H1 (cell line): Measurements from ENCODE around the gene STARD8. TPM values are rescaled to one million over a fixed set of nuclear protein-coding genes. Genes with fewer than 3 reads are reported as not detected.

ENCODE experiments used
- BACH1 ChIP-seq: IDR thresholded peaks from 2 replicates; pipeline ENCODE4 v1.6.1; 2012; ENCODE audit warnings: low read length, improper control_type of control experiment
- CEBPB ChIP-seq: IDR thresholded peaks from 2 replicates; pipeline ENCODE4 v1.6.1; 2012; ENCODE audit warnings: low read depth, low read length
- SIX5 ChIP-seq: IDR thresholded peaks from 2 replicates; pipeline ENCODE4 v1.6.1; 2011; ENCODE audit warnings: mild to moderate bottlenecking, low read depth, low read length
- polyA plus RNA-seq, 7 experiments: library from polyadenylated mRNA; depleted of rRNA in 3 of 7; stranded (reverse) in 5 of 7; unstranded in 2 of 7; fragments of >200 nt in 5 of 7; fragments of 200-250 nt in 2 of 7; gene quantifications; 1 replicate in 5 of 7; 2 replicates in 1 of 7; 4 replicates in 1 of 7; pipeline versions ENCODE4 v1.2.1 to v1.2.3, GENCODE V29; 2011 to 2013; ENCODE audit warnings: missing spikeins in 2 of 7, mixed read lengths in 2 of 7
- total RNA-seq: library from RNA; stranded (reverse); fragmentation: NEBNext Ultra II Directional; extraction: Animal tissue kit (Norgen Biotek cat#: 25700); gene quantifications from 2 replicates; pipeline ENCODE4 v1.2.1, GENCODE V29; 2021
- TF ChIP-seq, protein P1 (sequence below): fragments of 300-600 bp; sonication (generic); IDR thresholded peaks from 2 replicates; pipeline ENCODE4 v1.7.1; 2012; ENCODE audit warnings: low read length, moderate library complexity, mild to moderate bottlenecking, inconsistent platforms; ENCODE audit not compliant: insufficient replicate concordance
- TF ChIP-seq, protein P2 (sequence below), 3 experiments: IDR thresholded peaks; 1 replicate in 2 of 3; 2 replicates in 1 of 3; pipeline versions ENCODE4 v1.5.1 to v1.6.1; 2011; ENCODE audit warnings: low read length in 3 of 3, mild to moderate bottlenecking in 3 of 3, inconsistent platforms in 2 of 3, low read depth in 1 of 3, moderate library complexity in 1 of 3; ENCODE audit not compliant: insufficient read depth in 1 of 3; ENCODE audit errors: control extremely low read depth in 1 of 3
- TF ChIP-seq, protein P3 (sequence below): IDR thresholded peaks from 2 replicates; pipeline ENCODE4 v1.6.1; 2012; ENCODE audit warnings: inconsistent platforms

STARD8 gene
- total and polyA plus RNA-seq, 2 of the 8 experiments (the other 6 are each of a cell fraction or from before 2014, with no cell fraction given): 1.8 to 3.8 TPM

DNA sequence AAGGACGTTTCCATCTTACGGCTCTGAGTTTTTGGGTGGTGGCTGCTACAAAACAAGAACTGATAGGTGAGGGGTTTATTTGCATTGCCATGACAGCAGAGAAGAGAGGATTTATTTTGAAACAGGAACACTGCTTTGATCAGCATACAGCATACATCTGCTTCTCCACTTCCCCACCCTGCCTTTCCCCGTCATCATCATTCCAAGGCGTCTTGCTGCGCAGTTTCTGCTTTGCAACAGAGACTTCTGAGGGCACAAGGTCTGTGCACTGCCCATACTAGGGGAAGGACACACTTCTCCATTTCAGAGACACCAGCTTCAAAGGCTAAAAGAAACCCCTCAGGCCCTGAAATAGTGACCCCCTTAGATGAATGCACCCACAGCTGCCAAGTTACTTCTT, 19.1 kb downstream of the STARD8 start (continued):
- TF ChIP-seq, protein P1, sequence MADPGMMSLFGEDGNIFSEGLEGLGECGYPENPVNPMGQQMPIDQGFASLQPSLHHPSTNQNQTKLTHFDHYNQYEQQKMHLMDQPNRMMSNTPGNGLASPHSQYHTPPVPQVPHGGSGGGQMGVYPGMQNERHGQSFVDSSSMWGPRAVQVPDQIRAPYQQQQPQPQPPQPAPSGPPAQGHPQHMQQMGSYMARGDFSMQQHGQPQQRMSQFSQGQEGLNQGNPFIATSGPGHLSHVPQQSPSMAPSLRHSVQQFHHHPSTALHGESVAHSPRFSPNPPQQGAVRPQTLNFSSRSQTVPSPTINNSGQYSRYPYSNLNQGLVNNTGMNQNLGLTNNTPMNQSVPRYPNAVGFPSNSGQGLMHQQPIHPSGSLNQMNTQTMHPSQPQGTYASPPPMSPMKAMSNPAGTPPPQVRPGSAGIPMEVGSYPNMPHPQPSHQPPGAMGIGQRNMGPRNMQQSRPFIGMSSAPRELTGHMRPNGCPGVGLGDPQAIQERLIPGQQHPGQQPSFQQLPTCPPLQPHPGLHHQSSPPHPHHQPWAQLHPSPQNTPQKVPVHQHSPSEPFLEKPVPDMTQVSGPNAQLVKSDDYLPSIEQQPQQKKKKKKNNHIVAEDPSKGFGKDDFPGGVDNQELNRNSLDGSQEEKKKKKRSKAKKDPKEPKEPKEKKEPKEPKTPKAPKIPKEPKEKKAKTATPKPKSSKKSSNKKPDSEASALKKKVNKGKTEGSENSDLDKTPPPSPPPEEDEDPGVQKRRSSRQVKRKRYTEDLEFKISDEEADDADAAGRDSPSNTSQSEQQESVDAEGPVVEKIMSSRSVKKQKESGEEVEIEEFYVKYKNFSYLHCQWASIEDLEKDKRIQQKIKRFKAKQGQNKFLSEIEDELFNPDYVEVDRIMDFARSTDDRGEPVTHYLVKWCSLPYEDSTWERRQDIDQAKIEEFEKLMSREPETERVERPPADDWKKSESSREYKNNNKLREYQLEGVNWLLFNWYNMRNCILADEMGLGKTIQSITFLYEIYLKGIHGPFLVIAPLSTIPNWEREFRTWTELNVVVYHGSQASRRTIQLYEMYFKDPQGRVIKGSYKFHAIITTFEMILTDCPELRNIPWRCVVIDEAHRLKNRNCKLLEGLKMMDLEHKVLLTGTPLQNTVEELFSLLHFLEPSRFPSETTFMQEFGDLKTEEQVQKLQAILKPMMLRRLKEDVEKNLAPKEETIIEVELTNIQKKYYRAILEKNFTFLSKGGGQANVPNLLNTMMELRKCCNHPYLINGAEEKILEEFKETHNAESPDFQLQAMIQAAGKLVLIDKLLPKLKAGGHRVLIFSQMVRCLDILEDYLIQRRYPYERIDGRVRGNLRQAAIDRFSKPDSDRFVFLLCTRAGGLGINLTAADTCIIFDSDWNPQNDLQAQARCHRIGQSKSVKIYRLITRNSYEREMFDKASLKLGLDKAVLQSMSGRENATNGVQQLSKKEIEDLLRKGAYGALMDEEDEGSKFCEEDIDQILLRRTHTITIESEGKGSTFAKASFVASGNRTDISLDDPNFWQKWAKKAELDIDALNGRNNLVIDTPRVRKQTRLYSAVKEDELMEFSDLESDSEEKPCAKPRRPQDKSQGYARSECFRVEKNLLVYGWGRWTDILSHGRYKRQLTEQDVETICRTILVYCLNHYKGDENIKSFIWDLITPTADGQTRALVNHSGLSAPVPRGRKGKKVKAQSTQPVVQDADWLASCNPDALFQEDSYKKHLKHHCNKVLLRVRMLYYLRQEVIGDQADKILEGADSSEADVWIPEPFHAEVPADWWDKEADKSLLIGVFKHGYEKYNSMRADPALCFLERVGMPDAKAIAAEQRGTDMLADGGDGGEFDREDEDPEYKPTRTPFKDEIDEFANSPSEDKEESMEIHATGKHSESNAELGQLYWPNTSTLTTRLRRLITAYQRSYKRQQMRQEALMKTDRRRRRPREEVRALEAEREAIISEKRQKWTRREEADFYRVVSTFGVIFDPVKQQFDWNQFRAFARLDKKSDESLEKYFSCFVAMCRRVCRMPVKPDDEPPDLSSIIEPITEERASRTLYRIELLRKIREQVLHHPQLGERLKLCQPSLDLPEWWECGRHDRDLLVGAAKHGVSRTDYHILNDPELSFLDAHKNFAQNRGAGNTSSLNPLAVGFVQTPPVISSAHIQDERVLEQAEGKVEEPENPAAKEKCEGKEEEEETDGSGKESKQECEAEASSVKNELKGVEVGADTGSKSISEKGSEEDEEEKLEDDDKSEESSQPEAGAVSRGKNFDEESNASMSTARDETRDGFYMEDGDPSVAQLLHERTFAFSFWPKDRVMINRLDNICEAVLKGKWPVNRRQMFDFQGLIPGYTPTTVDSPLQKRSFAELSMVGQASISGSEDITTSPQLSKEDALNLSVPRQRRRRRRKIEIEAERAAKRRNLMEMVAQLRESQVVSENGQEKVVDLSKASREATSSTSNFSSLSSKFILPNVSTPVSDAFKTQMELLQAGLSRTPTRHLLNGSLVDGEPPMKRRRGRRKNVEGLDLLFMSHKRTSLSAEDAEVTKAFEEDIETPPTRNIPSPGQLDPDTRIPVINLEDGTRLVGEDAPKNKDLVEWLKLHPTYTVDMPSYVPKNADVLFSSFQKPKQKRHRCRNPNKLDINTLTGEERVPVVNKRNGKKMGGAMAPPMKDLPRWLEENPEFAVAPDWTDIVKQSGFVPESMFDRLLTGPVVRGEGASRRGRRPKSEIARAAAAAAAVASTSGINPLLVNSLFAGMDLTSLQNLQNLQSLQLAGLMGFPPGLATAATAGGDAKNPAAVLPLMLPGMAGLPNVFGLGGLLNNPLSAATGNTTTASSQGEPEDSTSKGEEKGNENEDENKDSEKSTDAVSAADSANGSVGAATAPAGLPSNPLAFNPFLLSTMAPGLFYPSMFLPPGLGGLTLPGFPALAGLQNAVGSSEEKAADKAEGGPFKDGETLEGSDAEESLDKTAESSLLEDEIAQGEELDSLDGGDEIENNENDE: no peak
- TF ChIP-seq BACH1 (no peak), CEBPB (no peak), SIX5 (no peak)
- TF ChIP-seq, protein P2, sequence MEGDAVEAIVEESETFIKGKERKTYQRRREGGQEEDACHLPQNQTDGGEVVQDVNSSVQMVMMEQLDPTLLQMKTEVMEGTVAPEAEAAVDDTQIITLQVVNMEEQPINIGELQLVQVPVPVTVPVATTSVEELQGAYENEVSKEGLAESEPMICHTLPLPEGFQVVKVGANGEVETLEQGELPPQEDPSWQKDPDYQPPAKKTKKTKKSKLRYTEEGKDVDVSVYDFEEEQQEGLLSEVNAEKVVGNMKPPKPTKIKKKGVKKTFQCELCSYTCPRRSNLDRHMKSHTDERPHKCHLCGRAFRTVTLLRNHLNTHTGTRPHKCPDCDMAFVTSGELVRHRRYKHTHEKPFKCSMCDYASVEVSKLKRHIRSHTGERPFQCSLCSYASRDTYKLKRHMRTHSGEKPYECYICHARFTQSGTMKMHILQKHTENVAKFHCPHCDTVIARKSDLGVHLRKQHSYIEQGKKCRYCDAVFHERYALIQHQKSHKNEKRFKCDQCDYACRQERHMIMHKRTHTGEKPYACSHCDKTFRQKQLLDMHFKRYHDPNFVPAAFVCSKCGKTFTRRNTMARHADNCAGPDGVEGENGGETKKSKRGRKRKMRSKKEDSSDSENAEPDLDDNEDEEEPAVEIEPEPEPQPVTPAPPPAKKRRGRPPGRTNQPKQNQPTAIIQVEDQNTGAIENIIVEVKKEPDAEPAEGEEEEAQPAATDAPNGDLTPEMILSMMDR (IDR thresholded peaks at IDR 0.05; ENCODE audit: control extremely low read depth in 1 of 3, insufficient read depth in 1 of 3, low read depth in 1 of 3, low read length in 3 of 3): no peak
- TF ChIP-seq, protein P3, sequence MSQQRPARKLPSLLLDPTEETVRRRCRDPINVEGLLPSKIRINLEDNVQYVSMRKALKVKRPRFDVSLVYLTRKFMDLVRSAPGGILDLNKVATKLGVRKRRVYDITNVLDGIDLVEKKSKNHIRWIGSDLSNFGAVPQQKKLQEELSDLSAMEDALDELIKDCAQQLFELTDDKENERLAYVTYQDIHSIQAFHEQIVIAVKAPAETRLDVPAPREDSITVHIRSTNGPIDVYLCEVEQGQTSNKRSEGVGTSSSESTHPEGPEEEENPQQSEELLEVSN: no peak
- TF ChIP-seq, all 59 proteins: peak for 0
